Fibroblast of mammary gland (primary cell): Measurements from ENCODE around the gene SPRTN.

ENCODE experiments used
- DNase-seq: peaks from one replicate; pipeline ENCODE4 v3.0.0-alpha.2; 2010; ENCODE audit warnings: low read depth
- H3K4me3 ChIP-seq: 2 replicates; pipeline ENCODE4 v1.5.1; 2011; ENCODE audit warnings: low read depth, mild to moderate bottlenecking, low read length, moderate library complexity; ENCODE audit not compliant: control insufficient read depth
- TF ChIP-seq, protein P1 (sequence below): conservative IDR thresholded peaks from 2 replicates; pipeline ENCODE4 v1.5.1; 2011; ENCODE audit warnings: low read depth, low read length, inconsistent platforms; ENCODE audit not compliant: control insufficient read depth, insufficient read depth

The SPRTN gene

GRCh38 chr1:231322880-231323530 lies 15.1 kb upstream of the SPRTN start:
- H3K4me3 ChIP-seq, result no peak overlapping the region
- no peak for DNase-seq
- TF ChIP-seq, protein P1, sequence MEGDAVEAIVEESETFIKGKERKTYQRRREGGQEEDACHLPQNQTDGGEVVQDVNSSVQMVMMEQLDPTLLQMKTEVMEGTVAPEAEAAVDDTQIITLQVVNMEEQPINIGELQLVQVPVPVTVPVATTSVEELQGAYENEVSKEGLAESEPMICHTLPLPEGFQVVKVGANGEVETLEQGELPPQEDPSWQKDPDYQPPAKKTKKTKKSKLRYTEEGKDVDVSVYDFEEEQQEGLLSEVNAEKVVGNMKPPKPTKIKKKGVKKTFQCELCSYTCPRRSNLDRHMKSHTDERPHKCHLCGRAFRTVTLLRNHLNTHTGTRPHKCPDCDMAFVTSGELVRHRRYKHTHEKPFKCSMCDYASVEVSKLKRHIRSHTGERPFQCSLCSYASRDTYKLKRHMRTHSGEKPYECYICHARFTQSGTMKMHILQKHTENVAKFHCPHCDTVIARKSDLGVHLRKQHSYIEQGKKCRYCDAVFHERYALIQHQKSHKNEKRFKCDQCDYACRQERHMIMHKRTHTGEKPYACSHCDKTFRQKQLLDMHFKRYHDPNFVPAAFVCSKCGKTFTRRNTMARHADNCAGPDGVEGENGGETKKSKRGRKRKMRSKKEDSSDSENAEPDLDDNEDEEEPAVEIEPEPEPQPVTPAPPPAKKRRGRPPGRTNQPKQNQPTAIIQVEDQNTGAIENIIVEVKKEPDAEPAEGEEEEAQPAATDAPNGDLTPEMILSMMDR, result no peak

DNA sequence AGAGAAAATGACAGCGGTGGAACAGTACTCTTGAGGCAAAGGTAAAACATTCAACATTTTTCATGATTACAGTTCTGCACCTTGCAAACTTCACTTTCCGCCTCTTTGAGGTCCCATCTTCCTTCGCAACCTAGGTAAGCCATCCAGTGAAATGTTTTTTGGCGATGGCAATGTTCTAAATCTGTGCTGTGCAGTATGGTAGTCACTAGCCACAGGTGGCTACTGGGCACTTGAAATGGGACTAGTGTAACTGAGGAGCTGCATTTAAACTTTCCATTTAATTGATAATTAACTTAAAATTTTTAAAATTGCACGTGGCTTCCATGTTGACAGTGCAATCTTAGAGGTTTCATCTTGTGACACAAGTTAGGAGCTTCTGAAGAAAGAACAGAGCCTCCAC lies 13.4 kb upstream of the SPRTN start:
- no peak overlapping the region for H3K4me3 ChIP-seq
- no peak for DNase-seq
- TF ChIP-seq, protein P1, result no peak

- DNase-seq, result no peak
- no peak overlapping the region for H3K4me3 ChIP-seq
- TF ChIP-seq, protein P1, result no peak
Observed at GRCh38 chr1:231326248-231326647, 11.8 kb upstream of the SPRTN start.

GRCh38 chr1:231327617-231328016 lies 10.5 kb upstream of the SPRTN start:
- H3K4me3 ChIP-seq, result no peak overlapping the region
- no peak for DNase-seq
- TF ChIP-seq, protein P1, result no peak

- TF ChIP-seq, protein P1, result no peak
- DNase-seq, result no peak
- no peak overlapping the region for H3K4me3 ChIP-seq
Observed at GRCh38 chr1:231329483-231329882, 8.6 kb upstream of the SPRTN start.

- DNase-seq, result no peak
- TF ChIP-seq, protein P1, result no peak
- no peak overlapping the region for H3K4me3 ChIP-seq
Observed at GRCh38 chr1:231332761-231333160, 5.3 kb upstream of the SPRTN start.
